Mammary epithelial cell (primary cell): ENCODE results near the gene ARMC8.

Experiments used
- CTCF ChIP-seq, 2 donors: IDR thresholded peaks in 1 of 2; conservative IDR thresholded peaks in 1 of 2; 2 replicates each; pipeline ENCODE4 v1.5.1; 2011 to 2012; ENCODE audit warnings: inconsistent platforms in 2 of 2, low read length in 2 of 2, mild to moderate bottlenecking in 2 of 2, control low read depth in 1 of 2, low read depth in 1 of 2; ENCODE audit not compliant: insufficient read depth in 1 of 2; ENCODE audit errors: extremely low read depth in 1 of 2
- EZH2 ChIP-seq: IDR thresholded peaks from 2 replicates; pipeline ENCODE4 v1.6.1; 2012; ENCODE audit warnings: low read length, inconsistent platforms, borderline replicate concordance

- TF ChIP-seq CTCF (conservative IDR thresholded peaks at IDR 0.05 in 1 of 2, IDR thresholded peaks at IDR 0.05 in 1 of 2; ENCODE audit: extremely low read depth in 1 of 2, insufficient read depth in 1 of 2, low read depth in 1 of 2, low read length in 2 of 2) (no peak), EZH2 (no peak)
Observed at GRCh38 chr3:138230525-138230924, 43.4 kb downstream of the ARMC8 start.
